A172 (cell line): Measurements from ENCODE around the gene ILF3. TPM values are rescaled to one million over a fixed set of nuclear protein-coding genes. Genes with fewer than 3 reads are reported as not detected.

Experiments
- DNase-seq: peaks from one replicate; pipeline ENCODE4 v3.0.0-alpha.2; 2015; ENCODE audit warnings: low spot score
- total RNA-seq: library from RNA; depleted of rRNA; stranded (reverse); fragments of >200 nt; shearing (Covaris generic); gene quantifications from 2 replicates; pipeline ENCODE4 v1.2.3, GENCODE V29; 2014; rRNA removed

Gene ILF3
- total RNA-seq: 171 and 172 TPM in 2 replicates

DNA sequence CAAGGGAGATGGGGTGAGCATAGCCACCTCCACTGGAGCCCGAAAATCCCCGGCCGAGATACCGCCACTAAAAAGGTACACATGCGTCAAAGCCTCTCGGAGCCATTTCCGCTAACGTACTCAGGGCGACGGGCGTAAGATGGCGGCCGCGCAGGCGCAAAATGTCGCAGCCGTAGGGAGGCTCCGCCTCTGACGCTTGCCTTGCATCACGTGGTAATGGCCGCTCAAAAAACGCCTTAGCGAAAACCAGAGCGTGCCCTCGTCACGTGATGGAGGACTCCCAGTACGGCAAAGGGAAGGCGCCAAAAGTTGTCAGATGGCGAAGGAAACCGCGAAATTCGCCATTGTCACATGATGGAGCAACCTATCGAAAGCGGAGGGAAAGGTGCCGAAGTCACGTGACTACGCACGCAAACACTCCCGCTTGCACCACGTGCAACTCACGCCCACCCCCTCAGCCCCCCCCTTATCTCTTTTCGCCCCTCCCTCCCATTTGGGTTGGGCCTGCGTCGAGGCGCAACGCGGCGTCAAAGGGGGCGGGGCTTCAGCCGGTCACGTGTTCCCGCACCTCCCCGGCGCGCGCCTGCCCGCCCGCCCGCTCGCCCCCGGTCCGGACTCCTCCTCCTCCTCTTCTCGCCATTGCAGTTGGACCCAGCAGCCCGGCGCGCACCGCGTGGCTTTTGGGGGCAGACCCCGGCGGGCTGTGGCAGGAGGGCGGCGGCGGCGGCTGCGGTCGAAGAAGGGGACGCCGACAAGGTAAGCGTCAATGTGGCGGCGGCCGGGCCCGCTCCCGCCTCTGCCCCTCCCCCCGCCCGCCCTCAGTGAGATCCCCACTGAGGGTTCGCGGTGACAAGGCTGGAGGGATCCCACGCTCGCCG, at the start of gene ILF3:
ILF3 (plus strand) TSS at position 615 of the 878 bp plus-strand sequence. CDS start 16,260 bp downstream, outside the sequence.
- DNase-seq: peak; percentile 100

DNA sequence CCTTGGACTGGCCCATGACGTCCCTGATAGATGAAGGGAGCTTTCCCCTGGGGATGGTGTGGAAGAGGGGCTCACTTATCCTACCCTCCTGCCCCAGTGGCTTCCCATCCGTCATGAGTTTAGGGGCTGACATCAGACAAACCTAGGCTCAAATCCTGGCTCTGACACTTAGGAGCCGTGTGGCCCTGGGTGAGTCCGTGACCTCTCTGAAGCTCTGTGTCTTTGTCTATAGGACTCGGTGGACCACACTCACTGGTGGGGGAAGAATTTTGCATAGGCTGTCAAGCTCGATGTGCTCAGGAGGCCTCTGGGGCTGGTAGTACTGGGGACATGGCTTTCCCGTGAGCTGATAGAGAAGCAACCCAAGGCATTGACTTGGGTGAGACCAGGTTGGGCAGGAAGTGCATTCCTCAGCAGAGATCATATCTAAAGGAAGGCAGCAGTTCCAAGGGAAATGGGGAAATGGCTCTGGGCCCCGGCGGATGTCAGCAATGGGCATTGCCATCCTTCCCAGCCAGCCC, 49.6 kb upstream of the ILF3 start:
- DNase-seq: peak; percentile 48

DNA sequence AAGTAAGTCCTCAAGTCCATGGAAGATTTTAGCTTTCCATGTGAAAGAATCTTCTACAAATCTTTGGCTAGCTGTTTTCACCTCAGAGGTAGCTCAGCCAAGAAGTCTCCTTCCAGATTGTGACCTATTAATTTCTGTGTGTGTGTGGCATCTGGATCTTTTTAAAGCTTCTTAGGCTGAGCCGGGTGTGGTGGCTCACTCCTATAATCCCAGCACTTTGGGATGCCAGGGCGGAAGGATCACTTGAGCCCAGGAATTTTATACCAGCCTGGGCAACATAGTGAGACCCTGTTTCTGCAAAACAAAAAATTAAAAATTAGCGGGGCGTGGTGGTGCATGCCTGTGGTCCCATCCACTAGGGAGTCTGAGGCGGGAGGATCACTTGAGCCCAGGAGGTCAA, 42.2 kb upstream of the ILF3 start:
- DNase-seq: no peak

DNA sequence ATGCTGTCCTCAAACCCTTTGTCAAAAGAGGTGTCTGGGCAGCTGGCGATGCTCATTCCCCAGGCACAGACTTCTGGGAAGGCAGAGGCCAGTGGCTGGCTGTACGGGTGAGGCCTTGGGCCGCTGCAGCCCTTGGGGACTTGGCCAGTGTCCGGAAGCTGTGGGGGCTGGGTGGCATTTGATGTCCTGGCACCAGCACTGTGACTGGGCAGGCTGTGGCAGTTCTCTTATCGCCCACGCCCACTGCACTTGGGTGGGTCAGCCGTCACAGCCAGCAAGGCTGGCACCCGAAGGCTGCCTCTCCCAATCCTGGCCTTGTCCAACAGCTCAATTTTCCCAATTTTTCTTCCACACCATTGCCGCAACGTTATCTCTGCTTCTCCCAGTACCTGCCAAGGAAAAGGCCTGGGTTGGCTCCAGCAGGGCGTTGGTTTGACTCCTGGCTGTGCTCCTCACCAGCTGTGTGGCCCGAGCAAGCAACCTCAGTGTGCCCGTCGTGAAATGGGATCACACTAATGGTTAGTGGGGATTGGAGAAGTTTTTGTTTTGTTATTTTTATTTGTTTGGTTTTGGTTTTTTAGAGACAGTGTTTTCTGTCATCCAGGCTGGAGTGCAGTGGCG, 41.5 kb upstream of the ILF3 start:
- DNase-seq: no peak

DNA sequence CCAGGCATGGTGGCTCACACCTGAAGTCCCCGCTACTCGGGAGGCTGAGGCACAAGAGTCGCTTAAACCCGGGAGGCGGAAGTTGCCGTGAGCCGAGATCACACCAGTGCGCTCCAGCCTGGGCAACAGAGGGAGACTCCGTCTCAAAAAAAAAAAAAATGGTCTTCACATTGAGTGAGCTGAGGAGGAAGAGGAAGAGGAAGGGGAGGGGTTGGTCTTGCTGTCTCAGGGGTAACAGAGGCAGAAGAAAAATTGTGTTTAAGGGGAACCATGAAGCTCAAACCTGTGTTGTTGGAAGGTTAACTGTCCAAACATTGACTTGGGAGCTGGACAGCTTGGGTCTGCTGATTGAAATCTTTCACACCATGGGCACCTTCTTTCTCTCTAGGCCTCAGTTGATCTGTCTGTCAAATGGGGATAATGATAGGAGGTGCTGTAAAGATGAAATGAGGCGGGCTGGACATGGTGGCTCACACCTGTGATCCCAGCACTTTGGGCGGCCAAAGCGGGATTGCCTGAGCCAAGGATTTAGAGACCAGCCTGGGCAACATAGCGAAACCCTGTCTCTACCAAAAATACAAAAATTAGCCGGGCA, 38.6 kb upstream of the ILF3 start:
- no peak for DNase-seq

DNA sequence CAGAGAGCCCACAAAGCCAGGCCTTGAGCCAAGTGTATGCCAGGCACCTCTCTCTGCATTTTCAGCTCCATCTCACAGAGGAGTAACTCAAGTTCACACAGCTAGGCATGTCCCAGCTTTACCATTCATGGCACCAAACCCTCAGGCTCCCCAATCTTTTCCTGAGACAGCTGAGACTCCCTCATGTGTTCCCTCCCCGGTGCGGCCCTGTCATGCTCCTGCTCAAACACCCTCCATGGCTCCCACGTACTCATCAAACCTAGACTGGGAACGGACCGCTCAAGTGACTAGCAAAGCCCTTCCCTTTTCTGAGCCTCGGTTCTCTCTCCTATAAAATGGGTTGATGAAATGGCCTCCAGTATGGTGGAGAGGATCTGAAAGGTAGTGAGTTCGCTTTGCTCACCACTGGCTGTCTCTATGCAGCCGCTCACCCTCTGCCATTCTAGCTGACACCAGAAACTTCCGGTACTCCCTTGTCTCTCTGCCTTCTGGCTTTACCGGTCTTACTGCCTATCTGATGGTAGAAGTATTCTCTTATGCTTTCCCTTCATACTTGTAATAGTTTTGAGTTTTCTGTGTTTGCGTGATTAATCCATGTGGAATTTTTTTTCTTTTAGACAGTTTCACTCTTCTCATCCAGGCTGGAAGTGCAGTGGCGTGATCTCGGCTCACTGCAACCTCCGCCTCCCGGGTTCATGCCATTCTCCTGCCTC, 36.6 kb upstream of the ILF3 start:
- peak; percentile 76 for DNase-seq

DNA sequence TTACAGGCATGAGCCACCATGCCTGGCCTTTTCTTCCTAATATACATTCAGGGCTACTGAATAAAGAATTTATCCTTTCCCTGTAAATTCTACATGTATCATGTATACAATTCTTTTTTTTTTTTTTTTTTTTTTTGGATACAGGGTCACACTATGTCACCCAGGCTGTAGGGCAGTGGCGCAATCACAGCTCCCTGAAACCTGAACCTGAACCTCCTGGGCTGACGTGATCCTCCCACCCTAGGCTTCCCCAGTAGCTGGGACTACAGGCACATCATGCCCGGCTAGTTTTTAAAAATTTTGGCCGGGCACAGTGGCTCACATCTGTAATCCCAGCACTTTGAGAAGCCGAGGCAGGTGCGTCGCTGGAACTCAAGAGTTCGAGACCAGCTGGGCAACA, 35.3 kb upstream of the ILF3 start:
- no peak for DNase-seq

DNA sequence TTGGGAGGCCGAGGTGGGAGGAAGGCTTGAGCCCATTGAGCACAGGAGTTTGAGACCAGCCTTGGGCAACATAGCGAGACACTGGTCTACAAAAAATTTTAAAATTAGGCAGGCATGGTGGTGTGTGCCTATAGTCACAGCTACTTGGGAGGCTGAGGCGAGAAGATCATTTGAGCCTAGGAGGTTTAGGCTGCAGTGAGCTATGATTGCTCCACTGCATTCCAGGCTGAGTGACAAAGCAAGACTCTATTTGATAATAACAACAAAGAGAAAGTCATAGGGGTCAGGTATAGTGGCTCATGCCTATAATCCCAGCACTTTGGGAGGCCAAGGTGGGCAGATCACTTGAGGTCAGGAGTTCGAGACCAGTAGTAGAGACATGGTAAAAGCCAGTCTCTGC, 33.4 kb upstream of the ILF3 start:
- no peak for DNase-seq

DNA sequence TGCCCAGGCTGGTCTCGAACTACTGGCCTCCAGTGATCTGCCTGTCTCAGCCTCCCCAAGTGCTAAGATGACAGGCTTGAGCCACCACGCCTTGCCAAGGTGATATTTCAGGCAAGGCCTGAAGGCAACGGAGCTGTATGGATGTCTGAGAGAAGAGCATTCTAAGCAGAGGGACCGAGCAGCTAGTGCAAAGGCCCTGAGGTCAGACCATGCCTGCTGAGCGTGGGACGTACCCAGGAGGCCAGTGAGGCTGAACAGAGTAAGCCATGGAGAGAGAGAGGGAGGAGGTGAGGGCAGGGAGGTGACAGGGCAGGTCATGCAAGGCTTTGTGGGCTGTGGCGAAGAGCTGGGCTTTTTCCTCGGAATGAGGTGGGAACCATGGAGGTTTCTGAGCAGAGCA, 32.2 kb upstream of the ILF3 start:
- no peak for DNase-seq

DNA sequence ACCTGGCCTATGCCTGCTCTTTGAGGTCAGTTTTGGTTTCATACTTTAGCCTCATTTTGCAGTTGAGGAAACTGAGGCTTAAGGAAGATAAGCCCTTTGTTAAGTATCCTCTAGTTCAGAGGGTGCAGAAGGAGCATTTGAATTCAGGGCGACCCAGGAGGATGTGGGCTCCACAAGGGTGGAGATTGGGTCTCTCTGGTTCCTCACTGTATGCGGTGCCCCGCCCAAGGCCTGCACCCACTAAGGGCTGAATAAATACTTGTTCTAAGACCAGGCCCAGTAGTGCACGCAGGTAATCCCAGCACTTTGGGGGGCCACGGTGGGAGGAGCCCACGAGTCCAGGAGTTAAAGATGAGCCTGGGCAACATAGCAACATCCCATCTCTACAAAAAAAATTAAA, 29.6 kb upstream of the ILF3 start:
- DNase-seq: no peak

DNA sequence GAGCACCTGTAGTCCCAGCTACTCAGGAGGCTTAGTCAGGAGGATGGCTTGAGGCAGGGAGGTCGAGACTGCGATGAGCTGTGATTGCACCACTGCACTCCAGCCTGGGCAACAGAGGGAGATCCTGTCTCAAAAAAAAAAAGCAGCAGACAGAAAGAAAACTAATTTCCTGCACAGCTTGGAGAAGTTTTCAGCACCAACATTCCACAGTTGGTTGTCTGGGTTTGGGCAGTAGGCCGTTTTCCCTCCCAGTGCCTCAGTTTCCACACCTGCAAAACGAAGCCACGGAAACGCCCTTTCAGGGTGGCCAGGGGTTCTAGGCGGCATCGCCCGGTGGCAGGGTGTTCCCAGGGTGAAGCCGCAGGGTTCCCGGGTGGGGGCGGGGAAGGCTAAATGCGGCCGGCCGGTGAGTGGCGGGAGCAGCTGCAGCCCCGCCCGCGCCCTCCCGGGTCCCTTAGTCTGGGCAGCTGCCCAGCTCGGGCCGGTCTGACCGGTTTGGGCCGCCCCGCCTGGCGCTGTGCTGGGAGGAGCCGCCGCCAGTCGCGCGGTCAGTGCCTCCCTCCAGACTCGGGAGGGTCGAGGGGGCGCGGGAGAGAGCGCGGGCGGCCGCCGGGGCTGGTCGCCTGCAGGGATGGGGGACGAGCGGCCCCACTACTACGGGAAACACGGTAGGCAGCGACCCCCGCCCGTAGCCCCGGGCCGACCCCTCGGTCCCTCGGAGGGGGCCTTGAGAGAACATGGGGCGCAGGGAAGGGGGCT, 29.0 kb upstream of the ILF3 start, which contains the start of gene SLC44A2:
SLC44A2 (plus strand) TSS at position 551 of the 759 bp plus-strand sequence; CDS start at position 632, 81 bp downstream.
- DNase-seq: peak; percentile 63

DNA sequence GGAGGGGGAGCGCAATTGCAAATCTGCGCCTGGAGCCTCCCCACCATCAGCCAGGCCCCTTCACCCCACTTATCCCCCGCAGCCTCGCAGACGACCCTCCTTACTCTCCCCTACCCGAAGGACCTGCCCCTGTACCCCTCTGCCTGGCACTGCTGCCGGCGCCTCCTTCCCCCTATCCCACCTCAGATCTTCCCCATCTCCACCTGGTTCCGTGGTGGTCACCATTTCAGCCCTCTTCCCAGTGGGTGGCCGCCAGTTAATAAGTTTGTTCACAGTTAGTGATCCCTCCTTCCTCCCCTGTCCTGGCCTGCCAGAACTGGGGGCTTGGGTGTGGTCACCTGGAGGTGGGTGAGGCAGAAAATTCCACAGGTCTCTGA, 28.4 kb upstream of the ILF3 start:
- no peak for DNase-seq

DNA sequence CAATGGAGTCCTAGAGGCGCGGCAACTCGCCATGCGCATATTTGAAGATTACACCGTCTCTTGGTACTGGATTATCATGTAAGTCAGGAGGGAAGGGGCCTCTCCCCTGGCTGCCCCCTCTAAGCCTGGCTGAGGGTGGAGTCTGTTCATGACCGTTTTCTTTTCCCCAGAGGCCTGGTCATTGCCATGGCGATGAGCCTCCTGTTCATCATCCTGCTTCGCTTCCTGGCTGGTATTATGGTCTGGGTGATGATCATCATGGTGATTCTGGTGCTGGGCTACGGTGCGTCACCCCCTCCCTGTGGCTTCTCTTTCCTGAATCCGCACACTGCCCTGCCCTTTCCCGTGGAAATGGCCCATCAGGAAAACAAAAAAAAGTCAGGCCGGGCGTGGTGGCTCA, 22.3 kb upstream of the ILF3 start:
- no peak for DNase-seq

DNA sequence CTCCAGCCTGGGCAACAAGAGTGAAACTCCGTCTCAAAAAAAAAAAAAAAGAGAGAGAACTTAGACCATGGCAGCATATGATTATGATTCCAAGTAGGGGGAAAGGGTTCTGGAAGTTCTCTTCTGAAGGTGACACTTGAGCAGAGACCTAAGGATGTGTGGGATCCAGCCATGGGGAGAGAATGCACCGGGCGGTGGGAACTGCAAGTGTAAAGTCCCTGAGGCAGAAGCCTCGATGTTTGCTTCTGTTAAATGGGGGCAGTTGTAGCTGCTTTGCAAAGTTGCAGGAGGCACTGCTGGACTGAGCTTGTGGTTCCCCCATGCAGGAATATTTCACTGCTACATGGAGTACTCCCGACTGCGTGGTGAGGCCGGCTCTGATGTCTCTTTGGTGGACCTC, 19.7 kb upstream of the ILF3 start:
- no peak for DNase-seq

DNA sequence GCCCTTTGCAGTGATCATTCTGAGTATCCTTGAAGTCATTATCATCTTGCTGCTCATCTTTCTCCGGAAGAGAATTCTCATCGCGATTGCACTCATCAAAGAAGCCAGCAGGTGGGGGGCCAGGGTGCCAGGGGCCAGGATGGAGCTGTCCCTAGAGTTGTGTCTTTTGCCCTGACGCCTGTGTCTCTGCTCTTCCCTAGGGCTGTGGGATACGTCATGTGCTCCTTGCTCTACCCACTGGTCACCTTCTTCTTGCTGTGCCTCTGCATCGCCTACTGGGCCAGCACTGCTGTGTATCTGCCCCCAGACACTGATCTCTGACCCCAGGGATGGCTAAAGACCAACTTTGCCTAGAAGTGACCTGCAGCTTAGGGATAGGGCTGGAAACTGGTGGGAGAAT, 19.2 kb upstream of the ILF3 start:
- DNase-seq: no peak

DNA sequence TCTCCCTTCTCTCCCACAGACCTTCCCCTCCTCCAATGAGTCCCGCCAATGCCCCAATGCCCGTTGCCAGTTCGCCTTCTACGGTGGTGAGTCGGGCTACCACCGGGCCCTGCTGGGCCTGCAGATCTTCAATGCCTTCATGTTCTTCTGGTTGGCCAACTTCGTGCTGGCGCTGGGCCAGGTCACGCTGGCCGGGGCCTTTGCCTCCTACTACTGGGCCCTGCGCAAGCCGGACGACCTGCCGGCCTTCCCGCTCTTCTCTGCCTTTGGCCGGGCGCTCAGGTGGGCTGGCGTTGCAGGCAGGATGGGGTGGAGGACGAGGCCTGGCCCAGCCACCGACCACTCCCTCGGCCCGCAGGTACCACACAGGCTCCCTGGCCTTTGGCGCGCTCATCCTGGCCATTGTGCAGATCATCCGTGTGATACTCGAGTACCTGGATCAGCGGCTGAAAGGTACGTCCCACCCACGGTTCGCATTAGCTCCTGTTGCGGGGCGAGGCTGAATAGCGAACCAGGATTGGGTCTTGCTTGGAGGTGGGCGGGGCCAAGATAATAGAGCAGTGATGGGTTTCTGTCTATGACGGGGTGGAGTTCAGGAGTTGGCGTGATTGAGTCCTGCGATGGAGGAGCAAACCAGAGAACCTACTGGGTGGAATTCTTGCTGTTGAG, 17.7 kb upstream of the ILF3 start:
- no peak for DNase-seq

DNA sequence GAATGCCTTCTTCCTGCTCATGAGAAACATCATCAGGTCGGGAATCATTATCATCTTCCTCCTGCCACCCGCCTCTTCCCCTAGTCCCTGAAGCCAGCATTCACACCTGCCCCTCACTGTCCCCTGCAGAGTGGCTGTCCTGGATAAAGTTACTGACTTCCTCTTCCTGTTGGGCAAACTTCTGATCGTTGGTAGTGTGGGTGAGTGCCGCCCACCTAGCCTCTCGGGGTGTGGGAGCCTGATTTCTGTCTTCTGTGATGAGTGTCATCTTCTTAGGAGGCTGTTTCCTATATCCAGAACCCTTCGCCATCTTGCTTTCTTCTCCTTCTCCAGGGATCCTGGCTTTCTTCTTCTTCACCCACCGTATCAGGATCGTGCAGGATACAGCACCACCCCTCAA, 16.3 kb upstream of the ILF3 start:
- no peak for DNase-seq

DNA sequence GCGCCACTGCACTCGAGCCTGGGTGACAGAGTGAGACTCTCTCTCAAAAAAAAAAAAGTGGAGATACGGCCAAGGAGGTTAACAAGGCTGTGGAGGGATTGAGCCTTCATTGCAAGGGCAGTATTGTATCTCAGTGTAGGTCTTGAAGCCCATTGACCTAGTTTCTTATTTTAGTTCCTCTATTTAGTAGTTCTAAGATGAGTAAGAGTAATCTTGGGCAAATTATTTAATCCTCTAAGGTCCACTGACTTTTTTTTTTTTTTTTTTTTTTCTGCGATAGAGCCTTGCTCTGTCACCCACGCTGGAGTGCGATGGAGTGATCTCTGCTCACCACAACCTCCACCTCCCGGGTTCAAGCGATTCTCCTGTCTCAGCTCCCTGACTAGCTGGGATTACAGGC, 14.3 kb upstream of the ILF3 start:
- no peak for DNase-seq

DNA sequence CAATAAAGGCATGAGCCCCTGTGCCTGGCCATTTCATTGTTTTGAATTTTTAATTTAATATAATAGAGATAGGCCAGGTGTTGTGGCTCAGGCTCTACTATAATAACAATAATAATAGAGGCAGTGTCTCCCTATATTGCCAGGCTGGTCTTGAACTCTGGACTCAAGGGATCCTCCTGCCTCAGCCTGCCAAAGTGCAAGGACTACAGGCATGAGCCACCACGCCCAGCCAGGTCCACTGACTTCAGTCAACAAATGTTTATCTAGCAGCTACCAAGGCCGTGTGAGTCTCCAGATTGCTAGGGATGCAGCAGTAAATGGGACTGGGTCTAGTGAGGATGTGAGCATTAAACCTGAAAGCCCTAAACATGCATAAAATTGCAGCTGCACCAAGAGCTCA, 13.8 kb upstream of the ILF3 start:
- no peak for DNase-seq

DNA sequence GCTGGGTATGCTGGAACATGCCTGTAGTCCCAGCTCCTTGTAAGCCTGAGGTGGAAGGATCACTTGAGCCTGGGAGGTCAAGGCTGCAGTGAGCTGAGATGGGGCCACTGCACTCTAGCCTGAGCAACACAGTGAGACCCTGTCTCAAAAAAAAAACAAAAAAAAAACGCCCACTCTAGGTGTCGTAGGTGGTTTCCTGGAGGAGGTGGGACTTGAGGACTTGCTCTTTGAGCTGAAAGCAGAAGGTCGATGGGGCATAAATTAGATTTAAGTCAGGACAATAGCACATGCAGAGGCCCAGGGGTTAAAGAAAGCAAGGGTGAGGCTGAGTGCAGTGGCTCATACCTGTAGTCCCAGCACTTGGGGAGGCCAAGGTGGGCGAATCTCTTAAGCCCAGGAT, 12.9 kb upstream of the ILF3 start:
- no peak for DNase-seq
